ENCODE results near the gene NPNT. TPM values are rescaled to one million over a fixed set of nuclear protein-coding genes. Genes with fewer than 3 reads are reported as not detected.
A peak's percentile ranks its signal among the peaks of the same experiment; 100 is the strongest.

Gene NPNT
- total RNA-seq, 2 donors from 2014 or later, result 30.9 to 39.1 TPM

GRCh38 chr4:105895583-105896460, 551 bp downstream of the NPNT start:
- H3K4me3 ChIP-seq, result peak overlapping the region; percentile 77
- H3K27ac ChIP-seq, result peak overlapping the region; percentile 73
- no peaks in the 10 kb centered on the region for H3K27me3 ChIP-seq
- H3K9me3 ChIP-seq, result no peaks in the 10 kb centered on the region
- intact Hi-C loops (cut with DNase I), result no loop called here
- H3K9ac ChIP-seq (ENCODE audit: low read depth in 2 of 2, low read length in 2 of 2), result peak overlapping the region; percentile 78 to 79
- no peaks in the 10 kb centered on the region for H3K36me3 ChIP-seq
- H3K4me1 ChIP-seq, result no peaks in the 10 kb centered on the region
- no peak for TF ChIP-seq CTCF (IDR thresholded peaks at IDR 0.05)
- peak; percentile 60 for DNase-seq

- Histone ChIP-seq H3K4me3 (peak overlapping the region; percentile 77), H3K27me3 (no peaks in the 10 kb centered on the region), H3K36me3 (peaks cover 2% of the 10 kb centered on the region), H3K9me3 (no peaks in the 10 kb centered on the region), H3K27ac (peak overlapping the region; percentile 73), H3K9ac (ENCODE audit: low read depth in 2 of 2, low read length in 2 of 2) (peak overlapping the region; percentile 78 to 79), H3K4me1 (no peaks in the 10 kb centered on the region)
- DNase-seq, result peak; percentile 58
- intact Hi-C loops (cut with DNase I), result no loop called here
- no peak for TF ChIP-seq CTCF (IDR thresholded peaks at IDR 0.05)
Measured at GRCh38 chr4:105896461-105896942, 1.2 kb downstream of the NPNT start.

GRCh38 chr4:105896984-105897775, 1.9 kb downstream of the NPNT start:
- TF ChIP-seq CTCF (IDR thresholded peaks at IDR 0.05), result no peak
- H3K4me1 ChIP-seq, result no peaks in the 10 kb centered on the region
- intact Hi-C loops (cut with DNase I), result no loop called here
- H3K27ac ChIP-seq, result no peak overlapping the region
- H3K27me3 ChIP-seq, result no peaks in the 10 kb centered on the region
- peaks cover 4% of the 10 kb centered on the region for H3K36me3 ChIP-seq
- no peaks in the 10 kb centered on the region for H3K9me3 ChIP-seq
- H3K9ac ChIP-seq (ENCODE audit: low read depth in 2 of 2, low read length in 2 of 2), result peak overlapping the region in 1 of 2 donors; percentile 78
- H3K4me3 ChIP-seq, result peak overlapping the region; percentile 77
- no peak for DNase-seq

GRCh38 chr4:105900541-105900940, 5.3 kb downstream of the NPNT start:
- DNase-seq, result no peak
- TF ChIP-seq CTCF (IDR thresholded peaks at IDR 0.05), result no peak

GRCh38 chr4:105902550-105903262, 7.4 kb downstream of the NPNT start:
- no peak for DNase-seq
- Histone ChIP-seq H3K4me1 (no peaks in the 10 kb centered on the region), H3K27ac (no peak overlapping the region), H3K36me3 (peaks cover 4% of the 10 kb centered on the region), H3K27me3 (no peaks in the 10 kb centered on the region), H3K9ac (ENCODE audit: low read depth in 2 of 2, low read length in 2 of 2) (no peak overlapping the region), H3K4me3 (no peak overlapping the region), H3K9me3 (no peaks in the 10 kb centered on the region)
- no peak for TF ChIP-seq CTCF (IDR thresholded peaks at IDR 0.05)
- intact Hi-C loops (cut with DNase I), result no loop called here

More at GRCh38 chr4:105900541-105900940, 5.3 kb downstream of the NPNT start:
- intact Hi-C loops (cut with DNase I), result no loop called here
- Histone ChIP-seq H3K36me3 (peaks cover 4% of the 10 kb centered on the region), H3K4me3 (no peak overlapping the region), H3K4me1 (no peaks in the 10 kb centered on the region), H3K9me3 (no peaks in the 10 kb centered on the region), H3K27ac (no peak overlapping the region), H3K9ac (ENCODE audit: low read depth in 2 of 2, low read length in 2 of 2) (no peak overlapping the region), H3K27me3 (no peaks in the 10 kb centered on the region)
